ENCODE data around the gene ARID4B. TPM values are rescaled to one million over a fixed set of nuclear protein-coding genes. Genes with fewer than 3 reads are reported as not detected.
"Not testable (repeated sequence)": the region's sequence is repeated elsewhere in the genome, so short reads cannot be mapped to it uniquely, and the experiment has no call there.

Gene ARID4B
- total RNA-seq, 1 donor from 2014 or later, result 43.6 TPM

DNA sequence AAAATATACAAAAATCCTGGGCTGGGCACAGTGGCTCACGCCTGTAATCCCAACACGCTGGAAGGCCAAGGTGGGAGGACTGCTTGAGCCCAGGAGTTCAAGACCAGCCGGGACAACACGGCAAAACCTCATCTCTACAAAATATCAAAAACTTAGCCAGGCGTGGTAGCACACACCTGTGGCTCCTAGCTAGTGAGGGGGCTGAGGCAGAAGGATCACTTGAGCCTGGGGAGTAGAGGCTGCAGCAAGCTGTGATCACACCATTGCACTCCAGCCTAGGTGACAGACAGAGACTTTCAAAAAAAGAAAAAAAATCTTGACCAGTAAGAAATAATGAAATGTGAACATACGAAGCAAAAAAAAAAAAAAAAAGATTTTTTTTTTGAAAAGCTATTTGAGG, 52.1 kb downstream of the ARID4B start:
- no peak for DNase-seq (ENCODE audit: low read depth, low spot score)
- Mint-ChIP-seq H3K4me3 (no peak overlapping the region), H3K4me1 (peaks cover 22% of the 10 kb centered on the region), H3K27me3 (ENCODE audit: low read depth) (no peaks in the 10 kb centered on the region), H3K27ac (ENCODE audit: unreplicated experiment) (no peak overlapping the region), H3K36me3 (ENCODE audit: low read depth) (no peaks in the 10 kb centered on the region), H3K9me3 (no peaks in the 10 kb centered on the region)
- TF ChIP-seq, protein P1, sequence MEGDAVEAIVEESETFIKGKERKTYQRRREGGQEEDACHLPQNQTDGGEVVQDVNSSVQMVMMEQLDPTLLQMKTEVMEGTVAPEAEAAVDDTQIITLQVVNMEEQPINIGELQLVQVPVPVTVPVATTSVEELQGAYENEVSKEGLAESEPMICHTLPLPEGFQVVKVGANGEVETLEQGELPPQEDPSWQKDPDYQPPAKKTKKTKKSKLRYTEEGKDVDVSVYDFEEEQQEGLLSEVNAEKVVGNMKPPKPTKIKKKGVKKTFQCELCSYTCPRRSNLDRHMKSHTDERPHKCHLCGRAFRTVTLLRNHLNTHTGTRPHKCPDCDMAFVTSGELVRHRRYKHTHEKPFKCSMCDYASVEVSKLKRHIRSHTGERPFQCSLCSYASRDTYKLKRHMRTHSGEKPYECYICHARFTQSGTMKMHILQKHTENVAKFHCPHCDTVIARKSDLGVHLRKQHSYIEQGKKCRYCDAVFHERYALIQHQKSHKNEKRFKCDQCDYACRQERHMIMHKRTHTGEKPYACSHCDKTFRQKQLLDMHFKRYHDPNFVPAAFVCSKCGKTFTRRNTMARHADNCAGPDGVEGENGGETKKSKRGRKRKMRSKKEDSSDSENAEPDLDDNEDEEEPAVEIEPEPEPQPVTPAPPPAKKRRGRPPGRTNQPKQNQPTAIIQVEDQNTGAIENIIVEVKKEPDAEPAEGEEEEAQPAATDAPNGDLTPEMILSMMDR (conservative IDR thresholded peaks at IDR 0.05), result no peak

DNA sequence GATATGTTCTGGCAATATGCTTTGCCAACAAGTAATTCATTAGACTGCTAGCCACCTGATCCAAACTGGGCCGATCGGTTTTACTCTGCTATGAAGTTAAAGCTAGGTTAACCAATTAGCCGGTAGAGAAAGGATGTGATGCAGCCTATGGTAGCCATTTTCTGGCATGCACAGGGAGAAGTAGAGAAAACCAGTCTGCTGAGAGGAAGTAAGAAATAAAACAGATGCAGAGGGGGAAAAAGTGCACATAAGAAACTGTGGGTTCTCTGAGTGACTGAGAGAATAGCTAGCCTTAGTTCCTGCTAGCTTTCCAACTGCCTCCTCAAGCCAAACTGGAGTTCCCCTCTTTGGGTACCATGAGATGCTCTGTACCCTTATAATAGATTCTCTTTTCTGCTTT, 52.8 kb downstream of the ARID4B start:
- Mint-ChIP-seq H3K36me3 (ENCODE audit: low read depth) (no peaks in the 10 kb centered on the region), H3K4me3 (no peak overlapping the region), H3K27ac (ENCODE audit: unreplicated experiment) (no peak overlapping the region), H3K4me1 (peaks cover 26% of the 10 kb centered on the region), H3K27me3 (ENCODE audit: low read depth) (no peaks in the 10 kb centered on the region), H3K9me3 (no peaks in the 10 kb centered on the region)
- TF ChIP-seq, protein P1 (conservative IDR thresholded peaks at IDR 0.05), result no peak
- no peak for DNase-seq (ENCODE audit: low read depth, low spot score)

DNA sequence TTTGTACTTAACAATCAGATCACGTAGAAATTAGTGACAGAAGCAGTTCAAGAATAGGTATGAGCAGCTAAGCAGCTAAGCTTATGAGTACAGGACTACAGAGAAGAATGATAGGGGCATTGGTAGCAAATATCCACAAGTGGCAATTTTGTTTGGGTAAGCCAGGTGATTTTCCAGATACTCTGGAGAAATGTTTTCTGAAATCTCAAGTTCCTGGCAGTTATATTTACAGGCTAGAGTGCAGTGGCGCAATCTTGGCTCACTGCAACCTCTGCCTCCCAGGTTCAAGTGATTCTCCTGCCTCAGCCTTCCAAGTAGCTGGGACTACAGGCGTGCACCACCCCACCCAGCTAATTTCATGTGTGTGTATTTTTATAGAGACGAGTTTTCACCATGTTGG, 55.1 kb downstream of the ARID4B start:
- Mint-ChIP-seq H3K27ac (ENCODE audit: unreplicated experiment) (no peak overlapping the region), H3K9me3 (no peaks in the 10 kb centered on the region), H3K36me3 (ENCODE audit: low read depth) (no peaks in the 10 kb centered on the region), H3K27me3 (ENCODE audit: low read depth) (no peaks in the 10 kb centered on the region), H3K4me1 (peaks cover 23% of the 10 kb centered on the region), H3K4me3 (no peak overlapping the region)
- DNase-seq (ENCODE audit: low read depth, low spot score), result no peak
- TF ChIP-seq, protein P1 (conservative IDR thresholded peaks at IDR 0.05), result no peak

DNA sequence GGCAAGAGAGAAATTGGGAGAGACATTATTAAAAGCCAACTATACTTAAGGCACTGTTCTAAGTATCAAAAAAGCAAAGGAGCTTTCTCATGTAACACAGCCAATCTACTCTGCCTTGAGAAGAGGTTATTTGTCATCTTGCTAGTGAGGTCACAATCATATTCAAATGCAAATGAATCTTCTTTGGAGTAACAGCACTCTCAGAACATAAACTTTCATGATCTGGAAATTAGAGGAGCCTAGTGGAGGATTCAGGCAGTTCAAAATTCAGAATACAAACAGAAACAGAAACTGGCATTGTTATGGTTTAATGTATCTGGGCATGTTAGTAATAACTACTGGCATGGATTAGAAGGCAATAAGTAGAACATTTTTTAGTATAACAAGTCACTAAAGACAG, 57.4 kb downstream of the ARID4B start:
- no peak overlapping the region for H3K27ac Mint-ChIP-seq (ENCODE audit: unreplicated experiment)
- no peaks in the 10 kb centered on the region for H3K36me3 Mint-ChIP-seq (ENCODE audit: low read depth)
- H3K9me3 Mint-ChIP-seq, result no peaks in the 10 kb centered on the region
- H3K4me3 Mint-ChIP-seq, result no peak overlapping the region
- no peaks in the 10 kb centered on the region for H3K27me3 Mint-ChIP-seq (ENCODE audit: low read depth)
- peaks cover 33% of the 10 kb centered on the region for H3K4me1 Mint-ChIP-seq
- DNase-seq (ENCODE audit: low read depth, low spot score), result no peak
- TF ChIP-seq, protein P1 (conservative IDR thresholded peaks at IDR 0.05), result peak; percentile 30

DNA sequence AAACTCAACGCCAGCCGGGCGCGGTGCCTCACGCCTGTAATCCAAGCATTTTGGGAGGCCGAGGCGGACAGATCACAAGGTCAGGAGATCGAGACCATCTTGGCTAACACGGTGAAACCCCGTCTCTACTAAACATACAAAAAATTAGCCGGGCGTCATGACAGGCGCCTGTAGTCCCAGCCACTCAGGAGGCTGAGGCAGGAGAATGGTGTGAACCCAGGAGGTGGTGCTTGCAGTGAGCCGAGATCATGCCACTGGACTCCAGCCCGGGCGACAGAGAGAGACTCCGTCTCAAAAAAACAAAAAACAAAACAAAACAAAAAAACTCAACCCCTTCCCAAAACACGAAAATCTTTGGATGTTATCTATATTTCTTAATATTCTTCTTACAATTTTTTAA, 58.0 kb downstream of the ARID4B start:
- H3K4me1 Mint-ChIP-seq, result peaks cover 29% of the 10 kb centered on the region
- H3K27ac Mint-ChIP-seq (ENCODE audit: unreplicated experiment); H3K27me3 Mint-ChIP-seq (ENCODE audit: low read depth); H3K36me3 Mint-ChIP-seq (ENCODE audit: low read depth); DNase-seq (ENCODE audit: low read depth, low spot score); H3K9me3 Mint-ChIP-seq; H3K4me3 Mint-ChIP-seq: not testable (repeated sequence)

DNA sequence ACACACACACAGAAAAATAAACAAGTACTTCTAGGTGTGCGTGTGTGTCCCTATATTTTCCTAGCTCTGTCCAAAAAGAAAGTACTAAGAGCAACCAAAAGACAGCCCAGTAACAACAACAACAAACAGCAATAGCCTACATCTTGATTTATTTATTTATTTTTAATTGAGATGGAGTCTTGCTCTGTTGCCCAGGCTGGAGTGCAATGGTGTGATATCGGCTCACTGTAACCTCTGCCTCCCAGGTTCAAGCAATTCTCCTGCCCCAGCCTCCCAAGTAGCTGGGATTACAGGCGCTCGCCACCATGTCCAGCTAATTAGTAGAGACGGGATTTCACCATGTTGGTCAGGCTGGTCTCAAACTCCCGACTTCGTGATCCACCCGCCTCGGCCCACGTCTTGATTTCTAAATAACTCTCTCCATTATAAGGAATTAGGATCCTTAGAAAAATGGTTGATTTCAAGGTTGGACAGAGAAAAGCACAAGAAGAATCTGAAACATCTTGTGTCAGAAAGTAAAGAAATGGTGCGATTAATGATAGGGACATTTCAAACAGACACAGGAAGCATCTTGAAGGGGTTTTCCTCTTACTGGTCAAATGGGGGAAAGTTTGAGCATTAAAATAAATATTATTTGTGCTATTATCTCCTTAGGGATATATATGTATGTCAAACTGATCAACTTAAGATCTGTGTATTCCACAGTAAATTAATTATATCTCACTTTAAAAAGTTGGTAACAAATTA, 59.4 kb downstream of the ARID4B start:
- H3K4me1 Mint-ChIP-seq, result peaks cover 28% of the 10 kb centered on the region
- no peaks in the 10 kb centered on the region for H3K9me3 Mint-ChIP-seq
- no peak overlapping the region for H3K27ac Mint-ChIP-seq (ENCODE audit: unreplicated experiment)
- TF ChIP-seq, protein P1 (conservative IDR thresholded peaks at IDR 0.05), result no peak
- DNase-seq (ENCODE audit: low read depth, low spot score), result no peak
- H3K27me3 Mint-ChIP-seq (ENCODE audit: low read depth), result no peaks in the 10 kb centered on the region
- H3K4me3 Mint-ChIP-seq, result no peak overlapping the region
- no peaks in the 10 kb centered on the region for H3K36me3 Mint-ChIP-seq (ENCODE audit: low read depth)

Data from neural crest cell (in vitro differentiated cells).